Kidney epithelial cell (primary cell): Measurements from ENCODE around the gene GYG2. TPM values are rescaled to one million over a fixed set of nuclear protein-coding genes. Genes with fewer than 3 reads are reported as not detected.
"Not testable (repeated sequence)": the region's sequence is repeated elsewhere in the genome, so short reads cannot be mapped to it uniquely, and the experiment has no call there.

Experiments
- DNase-seq: peaks from one replicate; pipeline ENCODE4 v3.0.0-alpha.2; 2010; ENCODE audit warnings: low read depth
- H3K27me3 ChIP-seq: 2 replicates; pipeline ENCODE4 v1.6.0; 2011; ENCODE audit warnings: low read length; ENCODE audit not compliant: control insufficient read depth, insufficient read depth
- H3K36me3 ChIP-seq: 2 replicates; pipeline ENCODE4 v1.5.1; 2011; ENCODE audit warnings: low read length; ENCODE audit not compliant: control insufficient read depth, insufficient read depth
- H3K4me3 ChIP-seq: 2 replicates; pipeline ENCODE4 v1.5.1; 2011; ENCODE audit warnings: low read depth, mild to moderate bottlenecking, control low read depth, low read length
- total RNA-seq: library from RNA; depleted of rRNA; stranded (reverse); fragments of >200 nt; gene quantifications from 2 replicates; pipeline ENCODE4 v1.2.3, GENCODE V29; 2015
- TF ChIP-seq, protein P1 (sequence below): IDR thresholded peaks from 2 replicates; pipeline ENCODE4 v1.5.1; 2011; ENCODE audit warnings: mild to moderate bottlenecking, moderate library complexity, low read length, control low read depth, inconsistent platforms; ENCODE audit not compliant: insufficient read depth, poor library complexity, severe bottlenecking

GYG2 gene
- total RNA-seq, 1 donor from 2014 or later: 2.2 TPM

DNA sequence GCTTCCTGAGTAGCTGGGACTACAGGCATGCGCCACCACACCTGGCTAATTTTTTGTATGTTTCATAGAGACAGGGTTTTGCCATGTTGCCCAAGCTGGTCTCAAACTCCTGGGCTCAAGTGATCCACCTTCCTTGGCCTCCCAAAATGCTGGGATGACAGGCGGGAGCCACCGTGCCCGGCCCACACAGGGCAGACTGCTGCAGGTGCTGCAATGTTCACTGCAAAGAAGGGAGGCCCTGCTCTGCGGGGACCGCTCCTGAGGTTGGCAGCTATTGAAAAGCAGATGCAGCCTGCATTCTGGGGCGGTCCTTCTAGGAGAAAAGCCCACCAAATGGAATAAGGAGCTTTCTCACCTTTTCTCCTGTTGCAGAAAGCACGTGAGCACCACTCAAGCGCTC is 95.4 kb downstream of the GYG2 start:
- H3K4me3 ChIP-seq: no peak overlapping the region
- H3K36me3 ChIP-seq: no peaks in the 10 kb centered on the region
- TF ChIP-seq, protein P1, sequence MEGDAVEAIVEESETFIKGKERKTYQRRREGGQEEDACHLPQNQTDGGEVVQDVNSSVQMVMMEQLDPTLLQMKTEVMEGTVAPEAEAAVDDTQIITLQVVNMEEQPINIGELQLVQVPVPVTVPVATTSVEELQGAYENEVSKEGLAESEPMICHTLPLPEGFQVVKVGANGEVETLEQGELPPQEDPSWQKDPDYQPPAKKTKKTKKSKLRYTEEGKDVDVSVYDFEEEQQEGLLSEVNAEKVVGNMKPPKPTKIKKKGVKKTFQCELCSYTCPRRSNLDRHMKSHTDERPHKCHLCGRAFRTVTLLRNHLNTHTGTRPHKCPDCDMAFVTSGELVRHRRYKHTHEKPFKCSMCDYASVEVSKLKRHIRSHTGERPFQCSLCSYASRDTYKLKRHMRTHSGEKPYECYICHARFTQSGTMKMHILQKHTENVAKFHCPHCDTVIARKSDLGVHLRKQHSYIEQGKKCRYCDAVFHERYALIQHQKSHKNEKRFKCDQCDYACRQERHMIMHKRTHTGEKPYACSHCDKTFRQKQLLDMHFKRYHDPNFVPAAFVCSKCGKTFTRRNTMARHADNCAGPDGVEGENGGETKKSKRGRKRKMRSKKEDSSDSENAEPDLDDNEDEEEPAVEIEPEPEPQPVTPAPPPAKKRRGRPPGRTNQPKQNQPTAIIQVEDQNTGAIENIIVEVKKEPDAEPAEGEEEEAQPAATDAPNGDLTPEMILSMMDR: no peak
- no peaks in the 10 kb centered on the region for H3K27me3 ChIP-seq
- DNase-seq: no peak

- H3K36me3 ChIP-seq, DNase-seq, H3K27me3 ChIP-seq, H3K4me3 ChIP-seq: not testable (repeated sequence)
Measured at GRCh38 chrX:2926255-2926654, 97.5 kb downstream of the GYG2 start.

DNA sequence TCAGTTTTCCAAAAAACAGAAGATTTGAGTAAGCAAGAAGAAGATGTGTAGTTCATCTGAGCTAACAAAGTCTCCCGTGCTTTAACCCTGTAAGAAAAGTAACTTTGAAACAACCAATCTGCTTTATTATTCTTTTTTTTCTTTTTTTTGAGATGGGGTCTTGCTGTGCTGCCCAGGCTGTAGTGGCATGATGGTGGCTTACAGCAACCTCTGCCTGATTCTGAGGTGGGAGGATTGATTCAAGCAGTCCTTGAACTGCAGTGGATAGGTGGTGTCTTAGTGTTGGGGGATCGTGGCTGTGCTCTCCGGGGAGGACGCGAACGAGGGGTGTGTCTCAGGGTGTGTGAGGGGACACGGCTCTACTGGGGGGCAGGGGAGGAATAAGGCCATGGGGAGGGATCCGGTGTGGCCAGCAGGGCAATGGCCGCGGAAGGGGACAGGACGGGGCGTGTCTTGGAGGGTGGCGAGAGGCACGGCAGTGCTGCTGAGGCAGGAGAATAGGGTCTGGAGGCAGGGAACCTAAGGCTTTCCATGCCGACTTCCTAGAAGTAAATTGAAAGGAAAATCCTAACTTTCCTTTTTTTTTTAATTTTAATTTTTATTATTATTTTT is 98.0 kb downstream of the GYG2 start:
- TF ChIP-seq, protein P1: no peak
- Histone ChIP-seq H3K4me3 (no peak overlapping the region), H3K36me3 (no peaks in the 10 kb centered on the region), H3K27me3 (no peaks in the 10 kb centered on the region)
- DNase-seq: no peak

GRCh38 chrX:2928191-2928582 is 99.5 kb downstream of the GYG2 start:
- H3K4me3 ChIP-seq: peak overlapping the region; percentile 78
- H3K27me3 ChIP-seq: no peaks in the 10 kb centered on the region
- TF ChIP-seq, protein P1: no peak
- no peaks in the 10 kb centered on the region for H3K36me3 ChIP-seq
- peak; percentile 18 for DNase-seq

- TF ChIP-seq, protein P1: no peak
- peak within 1 kb of the TSS; percentile 78 for H3K4me3 ChIP-seq
- peak; percentile 75 for DNase-seq
- no peaks in the 10 kb centered on the region for H3K27me3 ChIP-seq
- H3K36me3 ChIP-seq: no peaks in the 10 kb centered on the region
Measured at GRCh38 chrX:2928583-2929434, 100.1 kb downstream of the GYG2 start, which contains the start of gene ARSD. TSS of gene ARSD (minus strand) at chrX:2929339. CDS start at chrX:2929275, 64 bp downstream.

- no peaks in the 10 kb centered on the region for H3K27me3 ChIP-seq
- H3K4me3 ChIP-seq: no peak overlapping the region
- no peak for DNase-seq
- H3K36me3 ChIP-seq: no peaks in the 10 kb centered on the region
- TF ChIP-seq, protein P1: no peak
Measured at GRCh38 chrX:2931155-2931554, 102.4 kb downstream of the GYG2 start.
